ENCODE measurements around the gene ZC3H18.

ZC3H18 gene

GRCh38 chr16:88654363-88655052, 84.3 kb downstream of the ZC3H18 start:
- peaks cover 10% of the 10 kb centered on the region for H3K36me3 ChIP-seq (ENCODE audit: control insufficient read depth, insufficient read depth, low read length)
- H3K9me3 ChIP-seq (ENCODE audit: control insufficient read depth, low read length), result no peaks in the 10 kb centered on the region
- H3K4me1 ChIP-seq (ENCODE audit: control insufficient read depth, insufficient read depth, low read length, poor library complexity, severe bottlenecking), result peaks cover 18% of the 10 kb centered on the region
- no peak overlapping the region for H3K4me3 ChIP-seq (ENCODE audit: insufficient read depth, low read depth, low read length, poor library complexity, severe bottlenecking)
- no peak for DNase-seq
- no peak overlapping the region for H3K27ac ChIP-seq (ENCODE audit: insufficient read depth, low read length, poor library complexity, severe bottlenecking)
- H3K27me3 ChIP-seq (replicated peaks; ENCODE audit: control insufficient read depth, insufficient read depth, low read length, poor library complexity, severe bottlenecking), result no peaks in the 10 kb centered on the region

- H3K27ac ChIP-seq (ENCODE audit: insufficient read depth, low read length, poor library complexity, severe bottlenecking), result no peak overlapping the region
- H3K36me3 ChIP-seq (ENCODE audit: control insufficient read depth, insufficient read depth, low read length), result peaks cover 5% of the 10 kb centered on the region
- H3K9me3 ChIP-seq (ENCODE audit: control insufficient read depth, low read length), result no peaks in the 10 kb centered on the region
- peaks cover 11% of the 10 kb centered on the region for H3K4me1 ChIP-seq (ENCODE audit: control insufficient read depth, insufficient read depth, low read length, poor library complexity, severe bottlenecking)
- no peak for DNase-seq
- H3K27me3 ChIP-seq (replicated peaks; ENCODE audit: control insufficient read depth, insufficient read depth, low read length, poor library complexity, severe bottlenecking), result no peaks in the 10 kb centered on the region
- no peak overlapping the region for H3K4me3 ChIP-seq (ENCODE audit: insufficient read depth, low read depth, low read length, poor library complexity, severe bottlenecking)
These were observed 85.0 kb downstream of the ZC3H18 start for GRCh38 chr16:88655053-88655732.

DNA sequence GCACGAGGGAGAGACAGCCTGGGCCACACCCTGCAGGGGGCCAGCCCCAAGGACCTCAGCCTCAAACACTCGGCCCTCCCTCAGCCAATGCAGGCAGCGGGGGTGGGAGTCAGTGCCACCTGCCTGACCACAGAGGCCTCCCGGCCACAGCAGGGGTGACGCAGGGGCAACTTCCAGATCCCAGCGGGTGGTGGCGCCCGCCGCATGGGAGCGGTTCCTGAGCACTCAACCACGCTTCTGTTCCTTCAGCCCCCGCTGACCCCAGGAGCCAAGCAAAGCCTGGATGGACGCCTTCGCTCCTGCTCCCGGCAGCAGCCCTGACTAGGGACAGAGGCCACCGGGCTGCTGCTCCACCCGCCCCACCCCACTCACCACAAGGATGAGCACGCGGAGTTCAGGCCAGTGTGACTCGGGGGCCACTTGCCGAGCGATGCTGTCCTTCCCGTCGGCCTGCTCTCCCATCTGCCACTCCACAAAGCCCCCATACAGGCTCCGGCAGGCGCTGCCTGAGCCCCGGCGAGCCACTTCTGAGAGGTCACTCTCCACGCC, 85.6 kb downstream of the ZC3H18 start:
- no peak overlapping the region for H3K4me3 ChIP-seq (ENCODE audit: insufficient read depth, low read depth, low read length, poor library complexity, severe bottlenecking)

DNA sequence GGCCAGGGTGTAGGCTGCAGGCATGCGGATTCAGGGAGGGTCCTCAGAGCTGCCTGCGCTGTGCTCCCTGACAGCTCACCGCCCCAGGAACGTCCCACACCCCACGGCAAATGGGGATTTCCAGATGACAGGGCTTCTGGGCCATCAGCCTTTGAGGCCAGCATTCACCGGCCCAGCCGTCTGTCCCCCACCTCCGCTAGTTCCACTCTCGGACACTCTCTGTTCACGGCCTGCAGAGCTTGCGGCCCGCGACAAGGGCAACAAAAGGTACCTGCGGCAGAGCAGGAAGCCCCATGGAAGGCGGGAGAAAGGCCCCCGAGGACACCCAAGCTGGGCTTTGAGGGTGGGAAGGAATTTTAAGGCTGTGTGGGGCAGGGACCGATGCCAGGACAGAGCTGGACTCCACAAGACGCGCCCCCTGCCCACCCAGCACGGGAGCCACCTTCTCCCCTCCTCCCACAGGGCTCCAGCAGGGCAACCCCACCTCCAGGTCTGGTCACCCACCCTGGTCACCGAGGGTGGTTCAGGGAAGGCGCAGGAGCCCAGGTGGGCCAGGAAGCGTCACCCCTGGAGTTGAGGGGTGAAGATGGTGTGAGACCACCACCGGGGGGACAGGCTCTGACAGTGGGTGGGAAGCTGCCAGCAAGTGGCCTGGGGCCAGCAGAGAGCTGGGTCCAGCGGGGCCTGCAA, 86.2 kb downstream of the ZC3H18 start:
- Histone ChIP-seq H3K9me3 (ENCODE audit: control insufficient read depth, low read length) (no peaks in the 10 kb centered on the region), H3K4me3 (ENCODE audit: insufficient read depth, low read depth, low read length, poor library complexity, severe bottlenecking) (no peak overlapping the region), H3K36me3 (ENCODE audit: control insufficient read depth, insufficient read depth, low read length) (peaks cover 5% of the 10 kb centered on the region), H3K27me3 (replicated peaks; ENCODE audit: control insufficient read depth, insufficient read depth, low read length, poor library complexity, severe bottlenecking) (no peaks in the 10 kb centered on the region), H3K27ac (ENCODE audit: insufficient read depth, low read length, poor library complexity, severe bottlenecking) (no peak overlapping the region), H3K4me1 (ENCODE audit: control insufficient read depth, insufficient read depth, low read length, poor library complexity, severe bottlenecking) (peaks cover 6% of the 10 kb centered on the region)
- DNase-seq, result no peak

More for the DNA sequence above, 85.6 kb downstream of the ZC3H18 start:
- no peak for DNase-seq
- Histone ChIP-seq H3K9me3 (ENCODE audit: control insufficient read depth, low read length) (no peaks in the 10 kb centered on the region), H3K36me3 (ENCODE audit: control insufficient read depth, insufficient read depth, low read length) (peaks cover 5% of the 10 kb centered on the region), H3K4me1 (ENCODE audit: control insufficient read depth, insufficient read depth, low read length, poor library complexity, severe bottlenecking) (peaks cover 10% of the 10 kb centered on the region), H3K27ac (ENCODE audit: insufficient read depth, low read length, poor library complexity, severe bottlenecking) (no peak overlapping the region), H3K27me3 (replicated peaks; ENCODE audit: control insufficient read depth, insufficient read depth, low read length, poor library complexity, severe bottlenecking) (no peaks in the 10 kb centered on the region)

GRCh38 chr16:88657371-88657770, 87.2 kb downstream of the ZC3H18 start:
- H3K27me3 ChIP-seq (replicated peaks; ENCODE audit: control insufficient read depth, insufficient read depth, low read length, poor library complexity, severe bottlenecking), result no peaks in the 10 kb centered on the region
- H3K36me3 ChIP-seq (ENCODE audit: control insufficient read depth, insufficient read depth, low read length), result peaks cover 5% of the 10 kb centered on the region
- H3K4me1 ChIP-seq (ENCODE audit: control insufficient read depth, insufficient read depth, low read length, poor library complexity, severe bottlenecking), result peaks cover 7% of the 10 kb centered on the region
- H3K9me3 ChIP-seq (ENCODE audit: control insufficient read depth, low read length), result no peaks in the 10 kb centered on the region
- H3K27ac ChIP-seq (ENCODE audit: insufficient read depth, low read length, poor library complexity, severe bottlenecking), result no peak overlapping the region
- H3K4me3 ChIP-seq (ENCODE audit: insufficient read depth, low read depth, low read length, poor library complexity, severe bottlenecking), result no peak overlapping the region
- DNase-seq, result no peak

- no peak for DNase-seq
- Histone ChIP-seq H3K4me1 (ENCODE audit: control insufficient read depth, insufficient read depth, low read length, poor library complexity, severe bottlenecking) (peaks cover 10% of the 10 kb centered on the region), H3K27ac (ENCODE audit: insufficient read depth, low read length, poor library complexity, severe bottlenecking) (no peak overlapping the region), H3K9me3 (ENCODE audit: control insufficient read depth, low read length) (no peaks in the 10 kb centered on the region), H3K4me3 (ENCODE audit: insufficient read depth, low read depth, low read length, poor library complexity, severe bottlenecking) (no peak overlapping the region), H3K36me3 (ENCODE audit: control insufficient read depth, insufficient read depth, low read length) (peaks cover 5% of the 10 kb centered on the region), H3K27me3 (replicated peaks; ENCODE audit: control insufficient read depth, insufficient read depth, low read length, poor library complexity, severe bottlenecking) (no peaks in the 10 kb centered on the region)
These were observed 88.5 kb downstream of the ZC3H18 start for GRCh38 chr16:88658714-88659113.

GRCh38 chr16:88659160-88659559, 89.0 kb downstream of the ZC3H18 start:
- Histone ChIP-seq H3K9me3 (ENCODE audit: control insufficient read depth, low read length) (no peaks in the 10 kb centered on the region), H3K27me3 (replicated peaks; ENCODE audit: control insufficient read depth, insufficient read depth, low read length, poor library complexity, severe bottlenecking) (no peaks in the 10 kb centered on the region), H3K36me3 (ENCODE audit: control insufficient read depth, insufficient read depth, low read length) (peaks cover 5% of the 10 kb centered on the region), H3K27ac (ENCODE audit: insufficient read depth, low read length, poor library complexity, severe bottlenecking) (no peak overlapping the region), H3K4me1 (ENCODE audit: control insufficient read depth, insufficient read depth, low read length, poor library complexity, severe bottlenecking) (peaks cover 14% of the 10 kb centered on the region), H3K4me3 (ENCODE audit: insufficient read depth, low read depth, low read length, poor library complexity, severe bottlenecking) (no peak overlapping the region)
- DNase-seq, result no peak

- Histone ChIP-seq H3K36me3 (ENCODE audit: control insufficient read depth, insufficient read depth, low read length) (no peaks in the 10 kb centered on the region), H3K4me1 (ENCODE audit: control insufficient read depth, insufficient read depth, low read length, poor library complexity, severe bottlenecking) (peaks cover 14% of the 10 kb centered on the region), H3K27ac (ENCODE audit: insufficient read depth, low read length, poor library complexity, severe bottlenecking) (no peak overlapping the region), H3K9me3 (ENCODE audit: control insufficient read depth, low read length) (no peaks in the 10 kb centered on the region), H3K4me3 (ENCODE audit: insufficient read depth, low read depth, low read length, poor library complexity, severe bottlenecking) (no peak overlapping the region), H3K27me3 (replicated peaks; ENCODE audit: control insufficient read depth, insufficient read depth, low read length, poor library complexity, severe bottlenecking) (no peaks in the 10 kb centered on the region)
- DNase-seq, result no peak
These were observed 91.3 kb downstream of the ZC3H18 start for GRCh38 chr16:88661468-88661867.

DNA sequence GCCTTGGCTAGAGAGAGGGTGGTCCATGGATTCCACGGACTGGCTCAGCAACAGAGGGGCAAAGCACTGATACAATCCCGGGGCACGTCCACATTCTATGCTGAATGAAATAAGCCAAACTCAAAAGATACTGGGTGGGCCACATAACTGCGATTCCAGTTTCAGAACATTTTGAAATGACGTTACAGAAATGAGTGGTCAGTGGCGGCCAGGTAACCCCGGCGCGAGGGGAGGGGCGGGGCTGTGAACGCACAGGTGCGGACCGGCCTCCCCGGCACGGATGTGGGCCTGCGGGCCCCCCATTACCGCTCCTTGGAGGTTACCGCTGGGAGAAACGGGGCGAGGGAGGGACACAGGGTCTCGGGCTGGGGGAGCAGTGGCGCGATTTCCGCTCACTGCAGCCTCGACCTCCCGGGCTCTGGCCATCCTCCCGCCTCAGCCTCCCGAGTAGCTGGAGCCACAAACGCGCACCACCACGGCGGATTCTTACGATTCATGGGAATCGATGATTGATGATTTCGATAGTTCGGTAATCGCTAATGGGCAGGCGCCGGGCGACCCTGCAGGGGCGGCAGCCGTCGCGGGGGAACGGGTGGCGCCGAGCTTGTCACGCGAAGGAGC, 92.1 kb downstream of the ZC3H18 start:
- no peaks in the 10 kb centered on the region for H3K36me3 ChIP-seq (ENCODE audit: control insufficient read depth, insufficient read depth, low read length)
- peak overlapping the region; percentile 83 for H3K27ac ChIP-seq (ENCODE audit: insufficient read depth, low read length, poor library complexity, severe bottlenecking)
- DNase-seq, result no peak
- no peaks in the 10 kb centered on the region for H3K9me3 ChIP-seq (ENCODE audit: control insufficient read depth, low read length)
- peaks cover 14% of the 10 kb centered on the region for H3K4me1 ChIP-seq (ENCODE audit: control insufficient read depth, insufficient read depth, low read length, poor library complexity, severe bottlenecking)
- no peaks in the 10 kb centered on the region for H3K27me3 ChIP-seq (replicated peaks; ENCODE audit: control insufficient read depth, insufficient read depth, low read length, poor library complexity, severe bottlenecking)
- H3K4me3 ChIP-seq (ENCODE audit: insufficient read depth, low read depth, low read length, poor library complexity, severe bottlenecking), result peak overlapping the region; percentile 97

Data from effector memory CD4-positive, alpha-beta T cell (primary cell).